GM18499 (cell line): ENCODE measurements around the gene YPEL3.

Experiments used
- ATAC-seq: cut with Tn5 transposase; IDR thresholded peaks from one replicate; pipeline ENCODE4 v1.9.1; 2021; ENCODE audit warnings: moderate number of reproducible peaks; ENCODE audit not compliant: insufficient read depth, unreplicated experiment

Gene YPEL3

GRCh38 chr16:30053376-30054015 lies 42.5 kb downstream of the YPEL3 start:
- no peak for ATAC-seq

- ATAC-seq: no peak
Observed at GRCh38 chr16:30052671-30053372, 43.2 kb downstream of the YPEL3 start.

GRCh38 chr16:30051518-30051917 lies 44.5 kb downstream of the YPEL3 start:
- ATAC-seq: no peak

DNA sequence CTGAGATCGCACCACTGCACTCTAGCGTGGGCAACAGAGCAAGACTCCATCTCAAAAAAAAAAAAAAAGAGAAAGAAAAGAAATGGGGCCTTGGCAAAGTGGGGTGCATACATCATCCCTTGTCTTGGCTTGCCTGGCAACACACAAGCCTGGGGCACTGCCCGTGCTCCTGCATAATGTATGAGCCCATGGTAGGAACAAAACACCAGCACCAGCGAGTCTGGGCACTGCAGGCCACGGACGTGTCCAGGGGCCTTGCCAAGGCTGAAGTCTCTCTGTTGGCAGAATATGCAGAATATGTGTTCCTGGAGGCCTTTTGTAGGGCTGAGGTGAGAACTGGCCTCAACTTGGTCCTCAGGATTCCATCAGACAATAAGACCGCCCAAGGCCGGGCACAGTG lies 46.1 kb downstream of the YPEL3 start:
- ATAC-seq: no peak

DNA sequence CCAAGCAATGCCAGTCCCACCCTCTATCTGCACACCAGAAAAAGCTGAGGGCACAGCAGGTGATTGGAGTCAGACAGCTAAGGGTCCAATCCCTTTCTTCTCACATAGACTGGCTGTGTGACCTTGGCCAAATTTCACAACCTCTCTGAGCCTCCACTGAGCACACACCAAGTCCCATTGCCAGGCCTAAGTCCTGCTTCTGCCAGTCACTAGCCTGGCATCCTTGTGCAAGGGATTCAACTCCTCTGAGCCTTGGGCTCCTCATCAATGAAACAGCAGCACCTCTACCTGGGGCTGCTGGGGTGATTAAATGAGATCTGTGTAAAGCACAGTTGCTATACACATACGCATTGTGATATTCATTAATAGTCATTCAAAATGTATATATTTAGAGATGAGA lies 49.4 kb downstream of the YPEL3 start:
- no peak for ATAC-seq

DNA sequence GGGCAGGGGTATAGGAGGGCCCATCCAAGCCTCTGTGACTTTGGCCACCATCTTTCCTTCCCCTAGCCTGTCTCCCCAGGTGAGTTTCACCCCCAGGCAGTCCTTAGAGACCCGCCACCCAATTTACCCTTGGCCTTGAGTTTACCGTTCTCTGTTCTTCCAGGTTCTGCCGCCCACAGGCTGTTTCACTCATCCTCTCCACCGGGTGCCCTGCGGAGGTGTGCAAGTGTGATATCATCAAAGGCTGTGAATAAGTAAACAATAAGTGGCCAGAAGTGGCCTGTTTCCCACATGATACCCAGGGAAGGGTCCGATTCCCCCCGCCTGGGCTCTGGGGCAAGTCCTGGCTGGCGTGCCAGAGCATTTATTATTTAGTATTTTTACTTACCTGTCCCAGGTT lies 49.8 kb downstream of the YPEL3 start:
- ATAC-seq: no peak
